ENCODE data around the gene TEX2. TPM values are rescaled to one million over a fixed set of nuclear protein-coding genes. Genes with fewer than 3 reads are reported as not detected.

Gene TEX2
- total and polyA plus RNA-seq, 2 of the 13 experiments (the other 11 are each of a cell fraction or from before 2014, with no cell fraction given) = 21.4 to 37.7 TPM

DNA sequence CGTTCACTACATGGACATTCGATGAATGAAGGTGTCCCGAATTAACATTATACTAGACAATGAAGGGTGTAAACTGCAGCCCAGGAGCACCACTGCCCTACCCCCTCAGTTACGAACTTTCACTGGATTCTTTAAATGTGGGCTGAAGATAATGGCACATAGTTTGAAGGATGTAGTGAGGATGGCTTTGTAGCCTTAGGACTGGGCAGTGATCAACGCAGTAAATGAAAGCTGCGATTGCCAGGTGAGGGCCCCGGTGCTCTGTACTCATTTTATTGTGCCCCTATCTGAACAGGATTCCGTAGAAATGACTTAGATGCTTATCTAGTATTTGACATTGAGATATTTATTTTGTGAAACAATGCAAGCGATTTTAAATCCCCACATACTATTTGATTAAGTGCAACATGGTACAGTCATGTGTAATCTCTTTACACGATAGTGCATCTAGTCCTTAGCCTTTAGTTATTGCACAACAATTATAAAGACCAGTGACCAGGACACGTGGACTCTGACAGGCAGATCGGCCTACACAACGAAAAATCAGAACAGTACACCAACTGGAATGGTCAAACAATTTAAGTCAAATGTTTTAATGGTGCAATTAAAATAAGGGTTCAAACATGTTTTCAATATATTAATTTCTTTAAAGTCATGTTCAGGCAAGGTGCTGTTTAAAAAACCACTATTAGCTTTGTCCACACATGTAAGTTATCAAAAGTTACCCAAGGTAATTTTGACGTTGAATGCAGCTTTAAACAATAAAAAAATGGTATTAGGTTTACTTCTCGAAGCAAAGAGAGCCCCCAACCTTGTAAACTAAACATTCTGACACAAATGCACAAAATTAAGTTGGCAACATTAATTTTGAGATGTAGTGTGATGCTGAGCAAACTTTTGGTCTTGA is 115.7 kb downstream of the TEX2 start (continued):
- TF ChIP-seq ZNF562 (CRISPR knock-in tag; IDR thresholded peaks at IDR 0.05; ENCODE audit: borderline replicate concordance) (no peak), KLF9 (CRISPR knock-in tag; IDR thresholded peaks at IDR 0.05; ENCODE audit: low read depth) (no peak), ATF1 (CRISPR knock-in tag; IDR thresholded peaks at IDR 0.05) (peak; percentile 30), NCOR1 (IDR thresholded peaks at IDR 0.05; ENCODE audit: borderline replicate concordance, low read length) (peak; percentile 55; the same call in 1 of the 2 replicates), MTA3 (CRISPR knock-in tag; IDR thresholded peaks at IDR 0.05) (no peak), HMGXB3 (CRISPR knock-in tag; IDR thresholded peaks at IDR 0.05; ENCODE audit: borderline replicate concordance) (0 out of 2 replicates have a peak, but pooled peaks have one; percentile 28), ZNF282 (IDR thresholded peaks at IDR 0.05; ENCODE audit: partially characterized antibody) (no peak), ZNF207 (IDR thresholded peaks at IDR 0.05; ENCODE audit: borderline replicate concordance) (no peak), SYNCRIP (IDR thresholded peaks at IDR 0.05; ENCODE audit: insufficient read depth, low read depth, low read length) (no peak), ZNF883 (CRISPR knock-in tag; IDR thresholded peaks at IDR 0.05; ENCODE audit: not compliant biosample characterization) (no peak), ZNF264 (CRISPR knock-in tag; IDR thresholded peaks at IDR 0.05) (0 out of 2 replicates have a peak, but pooled peaks have one; percentile 26), TOE1 (CRISPR knock-in tag; IDR thresholded peaks at IDR 0.05) (no peak; the same call in 1 of the 2 replicates), SMAD9 (CRISPR knock-in tag; IDR thresholded peaks at IDR 0.05) (no peak), U2AF1 (optimal IDR thresholded peaks at IDR 0.05; ENCODE audit: low read depth, low read length) (no peak), CC2D1A (CRISPR knock-in tag; IDR thresholded peaks at IDR 0.05) (no peak), ZNF121 (CRISPR knock-in tag; IDR thresholded peaks at IDR 0.05) (no peak; the same call in 1 of the 2 replicates), FOXJ3 (CRISPR knock-in tag; IDR thresholded peaks at IDR 0.05; ENCODE audit: borderline replicate concordance) (peak; percentile 41; the same call in 1 of the 2 replicates)
- TF ChIP-seq, protein P1, sequence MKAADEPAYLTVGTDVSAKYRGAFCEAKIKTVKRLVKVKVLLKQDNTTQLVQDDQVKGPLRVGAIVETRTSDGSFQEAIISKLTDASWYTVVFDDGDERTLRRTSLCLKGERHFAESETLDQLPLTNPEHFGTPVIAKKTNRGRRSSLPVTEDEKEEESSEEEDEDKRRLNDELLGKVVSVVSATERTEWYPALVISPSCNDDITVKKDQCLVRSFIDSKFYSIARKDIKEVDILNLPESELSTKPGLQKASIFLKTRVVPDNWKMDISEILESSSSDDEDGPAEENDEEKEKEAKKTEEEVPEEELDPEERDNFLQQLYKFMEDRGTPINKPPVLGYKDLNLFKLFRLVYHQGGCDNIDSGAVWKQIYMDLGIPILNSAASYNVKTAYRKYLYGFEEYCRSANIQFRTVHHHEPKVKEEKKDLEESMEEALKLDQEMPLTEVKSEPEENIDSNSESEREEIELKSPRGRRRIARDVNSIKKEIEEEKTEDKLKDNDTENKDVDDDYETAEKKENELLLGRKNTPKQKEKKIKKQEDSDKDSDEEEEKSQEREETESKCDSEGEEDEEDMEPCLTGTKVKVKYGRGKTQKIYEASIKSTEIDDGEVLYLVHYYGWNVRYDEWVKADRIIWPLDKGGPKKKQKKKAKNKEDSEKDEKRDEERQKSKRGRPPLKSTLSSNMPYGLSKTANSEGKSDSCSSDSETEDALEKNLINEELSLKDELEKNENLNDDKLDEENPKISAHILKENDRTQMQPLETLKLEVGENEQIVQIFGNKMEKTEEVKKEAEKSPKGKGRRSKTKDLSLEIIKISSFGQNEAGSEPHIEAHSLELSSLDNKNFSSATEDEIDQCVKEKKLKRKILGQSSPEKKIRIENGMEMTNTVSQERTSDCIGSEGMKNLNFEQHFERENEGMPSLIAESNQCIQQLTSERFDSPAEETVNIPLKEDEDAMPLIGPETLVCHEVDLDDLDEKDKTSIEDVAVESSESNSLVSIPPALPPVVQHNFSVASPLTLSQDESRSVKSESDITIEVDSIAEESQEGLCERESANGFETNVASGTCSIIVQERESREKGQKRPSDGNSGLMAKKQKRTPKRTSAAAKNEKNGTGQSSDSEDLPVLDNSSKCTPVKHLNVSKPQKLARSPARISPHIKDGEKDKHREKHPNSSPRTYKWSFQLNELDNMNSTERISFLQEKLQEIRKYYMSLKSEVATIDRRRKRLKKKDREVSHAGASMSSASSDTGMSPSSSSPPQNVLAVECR (CRISPR knock-in tag; IDR thresholded peaks at IDR 0.05; ENCODE audit: borderline replicate concordance) = 0 out of 2 replicates have a peak, but pooled peaks have one; percentile 27
- TF ChIP-seq, protein P2, sequence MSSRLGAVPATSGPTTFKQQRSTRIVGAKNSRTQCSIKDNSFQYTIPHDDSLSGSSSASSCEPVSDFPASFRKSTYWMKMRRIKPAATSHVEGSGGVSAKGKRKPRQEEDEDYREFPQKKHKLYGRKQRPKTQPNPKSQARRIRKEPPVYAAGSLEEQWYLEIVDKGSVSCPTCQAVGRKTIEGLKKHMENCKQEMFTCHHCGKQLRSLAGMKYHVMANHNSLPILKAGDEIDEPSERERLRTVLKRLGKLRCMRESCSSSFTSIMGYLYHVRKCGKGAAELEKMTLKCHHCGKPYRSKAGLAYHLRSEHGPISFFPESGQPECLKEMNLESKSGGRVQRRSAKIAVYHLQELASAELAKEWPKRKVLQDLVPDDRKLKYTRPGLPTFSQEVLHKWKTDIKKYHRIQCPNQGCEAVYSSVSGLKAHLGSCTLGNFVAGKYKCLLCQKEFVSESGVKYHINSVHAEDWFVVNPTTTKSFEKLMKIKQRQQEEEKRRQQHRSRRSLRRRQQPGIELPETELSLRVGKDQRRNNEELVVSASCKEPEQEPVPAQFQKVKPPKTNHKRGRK (CRISPR knock-in tag; IDR thresholded peaks at IDR 0.05) = no peak

Data from HepG2 (cell line).